ENCODE data around the gene ABLIM2.

Gene ABLIM2

GRCh38 chr4:8171984-8172924 lies 13.6 kb upstream of the ABLIM2 start:
- Histone ChIP-seq H3K9me3 (ENCODE audit: control insufficient read depth, insufficient read depth, low read depth, low read length) (peaks cover 13% of the 10 kb centered on the region), H3K4me3 (ENCODE audit: low read depth, low read length) (no peak overlapping the region), H3K27ac (ENCODE audit: low read depth, low read length) (no peak overlapping the region), H3K4me1 (ENCODE audit: control insufficient read depth, insufficient read depth, low read length) (no peaks in the 10 kb centered on the region), H3K36me3 (ENCODE audit: control insufficient read depth, insufficient read depth, low read length) (no peaks in the 10 kb centered on the region), H3K9ac (ENCODE audit: low read length) (no peak overlapping the region), H3K27me3 (ENCODE audit: control insufficient read depth, insufficient read depth, low read length) (peaks cover 2% of the 10 kb centered on the region; the same call in 1 of the 2 replicates)

DNA sequence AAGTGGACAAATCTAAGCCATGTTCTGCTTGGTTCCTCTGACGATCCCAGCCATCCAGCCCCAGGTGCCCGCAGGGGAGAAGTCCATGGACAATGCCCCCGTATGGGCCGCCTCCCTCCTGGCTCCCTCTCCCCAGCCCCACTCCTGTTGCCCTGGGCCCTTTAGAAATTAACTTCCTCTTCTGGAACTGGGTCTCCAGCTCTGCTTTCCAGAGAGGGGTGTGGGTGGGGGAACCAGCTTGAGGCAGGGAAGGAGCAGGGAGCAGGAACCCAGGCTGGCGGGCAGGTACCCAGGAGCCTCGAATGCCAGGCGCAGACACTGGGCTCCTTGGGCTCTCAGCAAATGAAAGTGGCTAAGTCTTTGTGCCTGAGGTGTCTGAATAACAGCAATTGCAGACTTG lies 12.7 kb upstream of the ABLIM2 start:
- H3K27me3 ChIP-seq (ENCODE audit: control insufficient read depth, insufficient read depth, low read length) = peaks cover 2% of the 10 kb centered on the region; the same call in 1 of the 2 replicates
- peaks cover 13% of the 10 kb centered on the region for H3K9me3 ChIP-seq (ENCODE audit: control insufficient read depth, insufficient read depth, low read depth, low read length)
- no peak overlapping the region for H3K27ac ChIP-seq (ENCODE audit: low read depth, low read length)
- no peak overlapping the region for H3K4me3 ChIP-seq (ENCODE audit: low read depth, low read length)
- no peak overlapping the region for H3K9ac ChIP-seq (ENCODE audit: low read length)
- H3K36me3 ChIP-seq (ENCODE audit: control insufficient read depth, insufficient read depth, low read length) = no peaks in the 10 kb centered on the region
- H3K4me1 ChIP-seq (ENCODE audit: control insufficient read depth, insufficient read depth, low read length) = no peaks in the 10 kb centered on the region

DNA sequence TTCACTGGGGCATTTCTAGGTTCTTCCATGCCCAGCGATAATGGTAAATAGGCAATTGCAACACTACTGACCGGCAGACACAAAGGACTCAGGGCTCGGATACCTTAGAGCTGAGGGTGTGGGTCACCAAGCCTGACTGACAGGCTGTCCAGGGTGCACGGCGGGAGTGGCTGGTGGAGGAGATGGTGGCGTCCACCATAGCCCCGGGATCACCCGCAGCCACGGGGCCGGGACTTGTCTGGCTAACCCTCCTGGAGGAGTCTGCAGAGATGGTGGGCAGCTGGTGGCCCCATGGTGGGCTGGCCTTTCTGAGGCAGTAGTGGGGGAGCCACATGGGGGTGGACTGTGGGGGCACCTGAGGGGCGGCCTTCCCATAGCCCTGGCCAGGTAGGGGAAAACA lies 11.7 kb upstream of the ABLIM2 start:
- H3K9me3 ChIP-seq (ENCODE audit: control insufficient read depth, insufficient read depth, low read depth, low read length) = peaks cover 13% of the 10 kb centered on the region
- H3K27me3 ChIP-seq (ENCODE audit: control insufficient read depth, insufficient read depth, low read length) = peaks cover 2% of the 10 kb centered on the region; the same call in 1 of the 2 replicates
- H3K4me1 ChIP-seq (ENCODE audit: control insufficient read depth, insufficient read depth, low read length) = no peaks in the 10 kb centered on the region
- H3K4me3 ChIP-seq (ENCODE audit: low read depth, low read length) = no peak overlapping the region
- H3K36me3 ChIP-seq (ENCODE audit: control insufficient read depth, insufficient read depth, low read length) = no peaks in the 10 kb centered on the region
- H3K27ac ChIP-seq (ENCODE audit: low read depth, low read length) = no peak overlapping the region
- no peak overlapping the region for H3K9ac ChIP-seq (ENCODE audit: low read length)

DNA sequence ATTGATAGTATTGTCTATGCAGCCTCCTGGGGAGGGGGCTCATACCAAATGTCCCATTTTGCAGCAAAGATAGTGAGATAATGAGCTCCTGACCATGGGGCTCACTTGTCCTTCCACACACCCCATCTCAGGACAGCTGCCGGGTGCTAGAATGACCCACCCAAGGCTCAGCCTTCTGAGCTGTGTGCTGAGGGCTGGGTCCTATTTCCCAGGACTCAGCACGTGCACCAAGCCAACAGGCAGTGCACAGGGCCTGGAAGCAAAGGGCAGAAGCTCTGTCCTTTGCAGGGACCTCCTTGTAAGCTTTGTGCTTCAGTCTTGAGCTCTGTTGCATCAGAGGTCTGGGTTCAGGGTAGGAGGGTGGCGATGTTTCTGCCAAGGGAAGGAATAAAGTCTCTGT lies 11.2 kb upstream of the ABLIM2 start:
- Histone ChIP-seq H3K9ac (ENCODE audit: low read length) (no peak overlapping the region), H3K36me3 (ENCODE audit: control insufficient read depth, insufficient read depth, low read length) (no peaks in the 10 kb centered on the region), H3K9me3 (ENCODE audit: control insufficient read depth, insufficient read depth, low read depth, low read length) (peaks cover 13% of the 10 kb centered on the region), H3K27ac (ENCODE audit: low read depth, low read length) (no peak overlapping the region), H3K4me1 (ENCODE audit: control insufficient read depth, insufficient read depth, low read length) (no peaks in the 10 kb centered on the region), H3K4me3 (ENCODE audit: low read depth, low read length) (no peak overlapping the region), H3K27me3 (ENCODE audit: control insufficient read depth, insufficient read depth, low read length) (peaks cover 2% of the 10 kb centered on the region; the same call in 1 of the 2 replicates)

- H3K36me3 ChIP-seq (ENCODE audit: control insufficient read depth, insufficient read depth, low read length) = no peaks in the 10 kb centered on the region
- no peak overlapping the region for H3K9ac ChIP-seq (ENCODE audit: low read length)
- no peaks in the 10 kb centered on the region for H3K4me1 ChIP-seq (ENCODE audit: control insufficient read depth, insufficient read depth, low read length)
- no peak overlapping the region for H3K27ac ChIP-seq (ENCODE audit: low read depth, low read length)
- peaks cover 2% of the 10 kb centered on the region; the same call in 1 of the 2 replicates for H3K27me3 ChIP-seq (ENCODE audit: control insufficient read depth, insufficient read depth, low read length)
- peaks cover 13% of the 10 kb centered on the region for H3K9me3 ChIP-seq (ENCODE audit: control insufficient read depth, insufficient read depth, low read depth, low read length)
- H3K4me3 ChIP-seq (ENCODE audit: low read depth, low read length) = no peak overlapping the region
Observed at GRCh38 chr4:8168832-8169598, 10.4 kb upstream of the ABLIM2 start.

DNA sequence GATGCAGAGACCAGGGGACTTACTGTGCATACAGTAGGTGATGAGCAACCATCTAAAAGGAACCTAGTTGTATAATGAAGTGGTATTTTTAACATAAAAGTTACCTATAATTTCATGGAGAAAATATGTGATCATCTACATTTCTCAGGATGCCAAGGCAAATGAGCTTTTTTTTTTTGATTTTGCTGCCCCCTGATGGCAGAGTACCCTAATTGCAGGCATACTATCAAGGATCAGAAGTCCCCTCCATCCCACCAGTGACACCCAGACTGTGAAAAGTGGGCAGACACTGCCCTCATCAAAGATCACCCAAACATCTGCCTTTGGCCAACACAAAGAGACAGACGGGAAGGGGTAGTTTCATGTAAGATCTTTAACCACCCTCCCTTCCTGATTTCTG lies 9.6 kb upstream of the ABLIM2 start:
- Histone ChIP-seq H3K27ac (ENCODE audit: low read depth, low read length) (no peak overlapping the region), H3K4me1 (ENCODE audit: control insufficient read depth, insufficient read depth, low read length) (no peaks in the 10 kb centered on the region), H3K36me3 (ENCODE audit: control insufficient read depth, insufficient read depth, low read length) (no peaks in the 10 kb centered on the region), H3K9me3 (ENCODE audit: control insufficient read depth, insufficient read depth, low read depth, low read length) (peaks cover 13% of the 10 kb centered on the region), H3K27me3 (ENCODE audit: control insufficient read depth, insufficient read depth, low read length) (peaks cover 2% of the 10 kb centered on the region; the same call in 1 of the 2 replicates), H3K4me3 (ENCODE audit: low read depth, low read length) (no peak overlapping the region), H3K9ac (ENCODE audit: low read length) (no peak overlapping the region)

DNA sequence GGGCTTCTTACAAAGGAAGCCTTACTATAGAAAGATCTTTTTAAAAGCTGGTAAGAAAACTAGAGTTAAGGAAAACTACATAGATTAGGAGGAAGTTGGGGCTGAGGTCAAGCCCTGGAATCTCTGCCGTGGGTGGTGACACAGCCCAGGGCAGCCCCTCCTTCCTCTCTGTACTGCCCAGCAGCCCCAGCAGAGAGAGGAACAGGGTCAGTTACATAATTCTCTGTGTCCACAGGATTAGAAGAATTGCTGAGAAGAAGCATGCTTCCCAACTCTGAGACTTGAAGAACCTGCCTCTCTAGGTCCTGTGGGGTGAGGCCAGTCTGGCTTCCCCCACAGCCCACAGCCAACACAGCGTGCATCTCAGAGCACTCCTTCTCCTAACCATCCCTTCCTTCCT lies 9.2 kb upstream of the ABLIM2 start:
- no peak overlapping the region for H3K4me3 ChIP-seq (ENCODE audit: low read depth, low read length)
- peaks cover 2% of the 10 kb centered on the region; the same call in 1 of the 2 replicates for H3K27me3 ChIP-seq (ENCODE audit: control insufficient read depth, insufficient read depth, low read length)
- H3K4me1 ChIP-seq (ENCODE audit: control insufficient read depth, insufficient read depth, low read length) = no peaks in the 10 kb centered on the region
- no peaks in the 10 kb centered on the region for H3K36me3 ChIP-seq (ENCODE audit: control insufficient read depth, insufficient read depth, low read length)
- no peak overlapping the region for H3K27ac ChIP-seq (ENCODE audit: low read depth, low read length)
- no peak overlapping the region for H3K9ac ChIP-seq (ENCODE audit: low read length)
- H3K9me3 ChIP-seq (ENCODE audit: control insufficient read depth, insufficient read depth, low read depth, low read length) = peaks cover 13% of the 10 kb centered on the region

GRCh38 chr4:8167291-8167690 lies 8.7 kb upstream of the ABLIM2 start:
- H3K36me3 ChIP-seq (ENCODE audit: control insufficient read depth, insufficient read depth, low read length) = no peaks in the 10 kb centered on the region
- peaks cover 2% of the 10 kb centered on the region; the same call in 1 of the 2 replicates for H3K27me3 ChIP-seq (ENCODE audit: control insufficient read depth, insufficient read depth, low read length)
- no peak overlapping the region for H3K4me3 ChIP-seq (ENCODE audit: low read depth, low read length)
- no peak overlapping the region for H3K27ac ChIP-seq (ENCODE audit: low read depth, low read length)
- H3K4me1 ChIP-seq (ENCODE audit: control insufficient read depth, insufficient read depth, low read length) = no peaks in the 10 kb centered on the region
- H3K9me3 ChIP-seq (ENCODE audit: control insufficient read depth, insufficient read depth, low read depth, low read length) = peaks cover 13% of the 10 kb centered on the region
- no peak overlapping the region for H3K9ac ChIP-seq (ENCODE audit: low read length)

DNA sequence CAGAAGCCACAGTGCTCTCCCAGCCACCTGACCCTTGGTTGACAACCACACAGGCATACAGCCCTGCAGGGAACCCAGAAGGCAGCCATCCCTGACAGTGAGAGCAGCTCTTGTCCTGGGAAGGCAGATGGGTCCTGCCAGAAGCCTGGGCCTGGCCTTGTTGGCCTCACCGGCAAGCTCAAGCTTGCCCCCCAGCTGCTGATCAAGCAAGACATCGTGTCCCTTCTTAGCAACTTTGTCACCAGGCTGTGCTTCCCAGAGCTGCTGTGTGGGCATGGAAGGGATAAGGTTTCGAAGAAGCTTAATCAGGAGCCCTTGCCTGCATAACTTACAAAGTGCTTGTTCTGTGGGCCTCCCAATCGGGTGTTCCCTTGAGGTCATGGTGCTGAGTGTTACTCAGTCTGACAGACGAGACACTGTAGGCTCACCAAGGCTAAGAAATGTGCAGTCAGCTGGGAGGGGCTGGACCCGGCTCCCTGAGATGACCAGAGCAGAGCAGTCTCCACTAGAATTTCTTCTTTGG lies 6.8 kb upstream of the ABLIM2 start:
- H3K27me3 ChIP-seq (ENCODE audit: control insufficient read depth, insufficient read depth, low read length) = peaks cover 15% of the 10 kb centered on the region
- H3K9me3 ChIP-seq (ENCODE audit: control insufficient read depth, insufficient read depth, low read depth, low read length) = peaks cover 13% of the 10 kb centered on the region
- H3K4me3 ChIP-seq (ENCODE audit: low read depth, low read length) = no peak overlapping the region
- no peak overlapping the region for H3K27ac ChIP-seq (ENCODE audit: low read depth, low read length)
- H3K36me3 ChIP-seq (ENCODE audit: control insufficient read depth, insufficient read depth, low read length) = no peaks in the 10 kb centered on the region
- H3K4me1 ChIP-seq (ENCODE audit: control insufficient read depth, insufficient read depth, low read length) = no peaks in the 10 kb centered on the region
- H3K9ac ChIP-seq (ENCODE audit: low read length) = no peak overlapping the region

- no peaks in the 10 kb centered on the region for H3K4me1 ChIP-seq (ENCODE audit: control insufficient read depth, insufficient read depth, low read length)
- no peak overlapping the region for H3K4me3 ChIP-seq (ENCODE audit: low read depth, low read length)
- no peaks in the 10 kb centered on the region for H3K36me3 ChIP-seq (ENCODE audit: control insufficient read depth, insufficient read depth, low read length)
- H3K27me3 ChIP-seq (ENCODE audit: control insufficient read depth, insufficient read depth, low read length) = peaks cover 23% of the 10 kb centered on the region
- H3K9me3 ChIP-seq (ENCODE audit: control insufficient read depth, insufficient read depth, low read depth, low read length) = peaks cover 13% of the 10 kb centered on the region
- no peak overlapping the region for H3K9ac ChIP-seq (ENCODE audit: low read length)
- H3K27ac ChIP-seq (ENCODE audit: low read depth, low read length) = no peak overlapping the region
Observed at GRCh38 chr4:8164687-8165086, 6.1 kb upstream of the ABLIM2 start.

GRCh38 chr4:8164194-8164565 lies 5.6 kb upstream of the ABLIM2 start:
- peaks cover 28% of the 10 kb centered on the region for H3K27me3 ChIP-seq (ENCODE audit: control insufficient read depth, insufficient read depth, low read length)
- H3K9ac ChIP-seq (ENCODE audit: low read length) = no peak overlapping the region
- H3K4me3 ChIP-seq (ENCODE audit: low read depth, low read length) = no peak overlapping the region
- H3K27ac ChIP-seq (ENCODE audit: low read depth, low read length) = no peak overlapping the region
- H3K4me1 ChIP-seq (ENCODE audit: control insufficient read depth, insufficient read depth, low read length) = peaks cover 3% of the 10 kb centered on the region; the same call in 1 of the 2 replicates
- no peaks in the 10 kb centered on the region for H3K36me3 ChIP-seq (ENCODE audit: control insufficient read depth, insufficient read depth, low read length)
- H3K9me3 ChIP-seq (ENCODE audit: control insufficient read depth, insufficient read depth, low read depth, low read length) = peaks cover 13% of the 10 kb centered on the region

Data from HUES6 (cell line).